H9 (cell line): Measurements from ENCODE around the gene STOM. TPM values are rescaled to one million over a fixed set of nuclear protein-coding genes. Genes with fewer than 3 reads are reported as not detected.

ENCODE experiments used
- DNase-seq: peaks from one replicate; pipeline ENCODE4 v3.0.0-alpha.2; 2017
- H2AFZ ChIP-seq: one replicate; pipeline ENCODE4 v1.6.1; 2013; ENCODE audit warnings: mild to moderate bottlenecking, low read length, control low read depth, moderate library complexity
- H2AK5ac ChIP-seq: 2 replicates; pipeline ENCODE4 v1.6.1; 2013; ENCODE audit warnings: low read length, control low read depth, mixed read lengths; ENCODE audit not compliant: insufficient read length
- H2BK120ac ChIP-seq: one replicate; pipeline ENCODE4 v1.6.1; 2013; ENCODE audit warnings: low read depth, mild to moderate bottlenecking, low read length, control low read depth, inconsistent platforms; ENCODE audit not compliant: poor library complexity, severe bottlenecking
- H2BK12ac ChIP-seq: 2 replicates; pipeline ENCODE4 v1.6.1; 2013; ENCODE audit warnings: low read length, control low read depth, mixed read lengths, low read depth; ENCODE audit not compliant: insufficient read length
- H2BK15ac ChIP-seq: 2 replicates; pipeline ENCODE4 v1.6.1; 2013; ENCODE audit warnings: low read depth, low read length, control low read depth
- H2BK20ac ChIP-seq: one replicate; pipeline ENCODE4 v1.6.1; 2013; ENCODE audit warnings: low read depth, mild to moderate bottlenecking, low read length, control low read depth, inconsistent platforms; ENCODE audit not compliant: poor library complexity, severe bottlenecking
- H2BK5ac ChIP-seq: 2 replicates; pipeline ENCODE4 v1.6.1; 2013; ENCODE audit warnings: low read length, control low read depth, mixed read lengths; ENCODE audit not compliant: insufficient read length
- H3K14ac ChIP-seq: 2 replicates; pipeline ENCODE4 v1.6.1; 2013; ENCODE audit warnings: low read length, control low read depth; ENCODE audit not compliant: insufficient read depth
- H3K18ac ChIP-seq: 2 replicates; pipeline ENCODE4 v1.6.1; 2013; ENCODE audit warnings: low read depth, mild to moderate bottlenecking, mixed read lengths, low read length, control low read depth; ENCODE audit not compliant: insufficient read length
- H3K23ac ChIP-seq: 2 replicates; pipeline ENCODE4 v1.6.1; 2013; ENCODE audit warnings: low read length, control low read depth, mixed read lengths, low read depth; ENCODE audit not compliant: insufficient read length
- H3K23me2 ChIP-seq: 2 replicates; pipeline ENCODE4 v1.6.1; 2013; ENCODE audit warnings: low read depth, mild to moderate bottlenecking, mixed read lengths, low read length, control low read depth; ENCODE audit not compliant: insufficient read length, poor library complexity, severe bottlenecking
- H3K27ac ChIP-seq: 2 replicates; pipeline ENCODE4 v1.5.1; 2013; ENCODE audit warnings: low read length, control low read depth, mixed read lengths, low read depth; ENCODE audit not compliant: insufficient read length
- H3K27me3 ChIP-seq: 2 replicates; pipeline ENCODE4 v1.6.1; 2013; ENCODE audit warnings: low read length, control low read depth, inconsistent platforms; ENCODE audit not compliant: insufficient read depth
- H3K4ac ChIP-seq: 2 replicates; pipeline ENCODE4 v1.6.1; 2013; ENCODE audit warnings: low read depth, mild to moderate bottlenecking, control low read depth, inconsistent platforms, low read length, moderate library complexity
- H3K4me1 ChIP-seq: 2 replicates; pipeline ENCODE4 v1.6.1; 2013; ENCODE audit warnings: low read length, control low read depth, inconsistent platforms; ENCODE audit not compliant: insufficient read depth
- H3K4me2 ChIP-seq: 2 replicates; pipeline ENCODE4 v1.6.1; 2013; ENCODE audit warnings: low read length, control low read depth, mixed read lengths; ENCODE audit not compliant: insufficient read length, insufficient read depth
- H3K56ac ChIP-seq: 2 replicates; pipeline ENCODE4 v1.6.1; 2013; ENCODE audit warnings: low read depth, mild to moderate bottlenecking, mixed read lengths, low read length, control low read depth; ENCODE audit not compliant: insufficient read length
- H3K79me1 ChIP-seq: 2 replicates; pipeline ENCODE4 v1.6.1; 2013; ENCODE audit warnings: low read depth, mild to moderate bottlenecking, moderate library complexity, low read length, control low read depth, inconsistent platforms; ENCODE audit not compliant: insufficient read depth, poor library complexity, severe bottlenecking
- H3K79me2 ChIP-seq: 2 replicates; pipeline ENCODE4 v1.6.1; 2013; ENCODE audit warnings: low read length, control low read depth, inconsistent platforms; ENCODE audit not compliant: insufficient read depth
- H3K9ac ChIP-seq: 2 replicates; pipeline ENCODE4 v1.6.1; 2013; ENCODE audit warnings: low read length, control low read depth, mixed read lengths; ENCODE audit not compliant: insufficient read length; ENCODE audit errors: extremely low read depth
- H3K9me3 ChIP-seq: one replicate; pipeline ENCODE4 v1.6.1; 2013; ENCODE audit warnings: low read depth, low read length, inconsistent platforms; ENCODE audit not compliant: control insufficient read depth
- H3T11ph ChIP-seq: one replicate; pipeline ENCODE4 v1.6.1; 2013; ENCODE audit warnings: mild to moderate bottlenecking, low read length, control low read depth, inconsistent platforms
- H4K20me1 ChIP-seq: one replicate; pipeline ENCODE4 v1.6.1; 2013; ENCODE audit not compliant: control insufficient read depth, insufficient read length, insufficient read depth
- H4K5ac ChIP-seq: 2 replicates; pipeline ENCODE4 v1.6.1; 2013; ENCODE audit warnings: low read depth, mild to moderate bottlenecking, mixed read lengths, low read length, control low read depth; ENCODE audit not compliant: insufficient read length
- H4K8ac ChIP-seq: replicated peaks from 2 replicates; pipeline ENCODE4 v1.6.1; 2013; ENCODE audit warnings: low read length, control low read depth, mixed read lengths, low read depth; ENCODE audit not compliant: insufficient read length
- H4K91ac ChIP-seq: 2 replicates; pipeline ENCODE4 v1.6.1; 2013; ENCODE audit warnings: low read depth, mild to moderate bottlenecking, moderate library complexity, mixed read lengths, low read length, control low read depth; ENCODE audit not compliant: insufficient read length
- H3K27ac Mint-ChIP-seq, 3 experiments: 2 replicates in 2 of 3; 3 replicates in 1 of 3; pipeline ENCODE4 v1.8.0; 2020 to 2021; ENCODE audit warnings: mixed read lengths in 3 of 3, mild to moderate bottlenecking in 1 of 3, moderate library complexity in 1 of 3
- H3K27me3 Mint-ChIP-seq: 2 replicates; pipeline ENCODE4 v1.8.0; 2021; ENCODE audit warnings: low read depth, mild to moderate bottlenecking, moderate library complexity, mixed read lengths
- H3K36me3 Mint-ChIP-seq, 3 experiments: 2 replicates in 2 of 3; 3 replicates in 1 of 3; pipeline ENCODE4 v1.8.0; 2020 to 2021; ENCODE audit warnings: low read depth in 3 of 3, mixed read lengths in 3 of 3; ENCODE audit not compliant: insufficient read depth in 1 of 3
- H3K4me1 Mint-ChIP-seq, 2 experiments: 2 replicates each; pipeline ENCODE4 v1.8.0; 2020; ENCODE audit warnings: mixed read lengths in 2 of 2
- H3K4me3 Mint-ChIP-seq, 2 experiments: 2 replicates in 1 of 2; 3 replicates in 1 of 2; pipeline ENCODE4 v1.8.0; 2020 to 2021; ENCODE audit warnings: mild to moderate bottlenecking in 2 of 2, mixed read lengths in 2 of 2, moderate library complexity in 1 of 2
- H3K9me3 Mint-ChIP-seq, 2 experiments: 2 replicates in 1 of 2; 3 replicates in 1 of 2; pipeline ENCODE4 v1.8.0; 2020; ENCODE audit warnings: mild to moderate bottlenecking in 2 of 2, mixed read lengths in 2 of 2, moderate library complexity in 1 of 2
- CTCF ChIP-seq: fragments of 200-600 bp; sonication (generic); conservative IDR thresholded peaks from 3 replicates; pipeline ENCODE4 v1.8.0; 2021; ENCODE audit warnings: antibody characterized with exemption, mild to moderate bottlenecking
- WGBS: extraction: QIAGEN DNeasy Blood & Tissue Kit; methylation state at CpG from one replicate; pipeline ENCODE4 v1.1.7; 2013; ENCODE audit warnings: missing lambda C conversion rate, low lambda C conversion rate, mixed read lengths; ENCODE audit not compliant: insufficient read length; ENCODE audit errors: extremely low coverage; 5-methylcytosine and 5-hydroxymethylcytosine counted together
- total RNA-seq: library from RNA; stranded (reverse); gene quantifications from 2 replicates; pipeline ENCODE4 v1.2.1, GENCODE V29; 2021

STOM gene
- total RNA-seq, 1 experiment from 2014 or later, result 15.3 TPM

- Histone ChIP-seq H3K27me3 (no peaks in the 10 kb centered on the region), H3K4me1 (no peaks in the 10 kb centered on the region), H4K20me1 (no peaks in the 10 kb centered on the region), H3K27ac (no peak overlapping the region), H3K4ac (no peak overlapping the region), H4K91ac (no peak overlapping the region), H3K4me2 (no peak overlapping the region), H3K23me2 (no peaks in the 10 kb centered on the region), H3K14ac (no peak overlapping the region), H4K5ac (no peak overlapping the region), H3K9ac (no peak overlapping the region), H3K79me1 (no peaks in the 10 kb centered on the region), H2BK20ac (no peak overlapping the region), H3K9me3 (no peaks in the 10 kb centered on the region), H3K23ac (no peak overlapping the region), H2BK15ac (no peak overlapping the region), H2BK120ac (no peak overlapping the region), H2BK5ac (no peak overlapping the region), H3T11ph (no peak overlapping the region), H2BK12ac (no peak overlapping the region), H3K18ac (no peak overlapping the region), H3K79me2 (no peaks in the 10 kb centered on the region), H2AFZ (no peak overlapping the region), H2AK5ac (no peak overlapping the region), H3K56ac (no peak overlapping the region), H4K8ac (no peak overlapping the region)
- H3K4me3 Mint-ChIP-seq, result no peak overlapping the region
- H3K27ac Mint-ChIP-seq, result no peak overlapping the region; a peak in 1 of 7 replicates
- no CpG with 5 or more reads among the region's 7 CpGs for WGBS
- no peak for DNase-seq
- H3K27me3 Mint-ChIP-seq, result peaks cover 45% of the 10 kb centered on the region
- H3K9me3 Mint-ChIP-seq, result no peaks in the 10 kb centered on the region
- H3K36me3 Mint-ChIP-seq, result peaks cover 2 to 5% (median 3%) of the 10 kb centered on the region in 3 experiments; a peak in 3 of 7 replicates
- TF ChIP-seq CTCF, result no peak
- peaks cover 2 to 5% of the 10 kb centered on the region in 2 experiments; a peak in 1 of 4 replicates for H3K4me1 Mint-ChIP-seq
Measured at GRCh38 chr9:121309833-121310425, 60.1 kb downstream of the STOM start.
